Fibroblast of lung (primary cell): ENCODE results near the gene PPIE. TPM values are rescaled to one million over a fixed set of nuclear protein-coding genes. Genes with fewer than 3 reads are reported as not detected.

Experiments used
- DNase-seq, 2 donors: peaks; one replicate each; pipeline versions ENCODE4 v3.0.0 to v3.0.0-alpha.2; 2010; ENCODE audit warnings: low read depth in 2 of 2
- H2AFZ ChIP-seq: 2 replicates; pipeline ENCODE4 v1.5.1; 2012; ENCODE audit warnings: low read length, control low read depth, inconsistent platforms
- H3K27ac ChIP-seq: 2 replicates; pipeline ENCODE4 v1.5.1; 2011; ENCODE audit warnings: low read length, control low read depth; ENCODE audit not compliant: insufficient read depth
- H3K27me3 ChIP-seq: 2 replicates; pipeline ENCODE4 v1.5.1; 2011; ENCODE audit warnings: mild to moderate bottlenecking, low read length; ENCODE audit not compliant: control insufficient read depth, insufficient read depth
- H3K36me3 ChIP-seq: 2 replicates; pipeline ENCODE4 v1.5.1; 2011; ENCODE audit warnings: low read length; ENCODE audit not compliant: control insufficient read depth, insufficient read depth
- H3K4me1 ChIP-seq: 2 replicates; pipeline ENCODE4 v1.5.1; 2011; ENCODE audit warnings: low read length; ENCODE audit not compliant: control insufficient read depth, insufficient read depth; ENCODE audit errors: extremely low read depth
- H3K4me2 ChIP-seq: 2 replicates; pipeline ENCODE4 v1.5.1; 2011; ENCODE audit warnings: low read length, control low read depth; ENCODE audit not compliant: insufficient read depth; ENCODE audit errors: extremely low read depth
- H3K4me3 ChIP-seq, 4 experiments: fragments of 200-600 bp in 1 of 4; sonication (generic) in 1 of 4; replicated peaks in 1 of 4; 2 replicates each; pipeline ENCODE4 v1.5.1; 2011 to 2016; ENCODE audit warnings: low read length in 4 of 4, low read depth in 3 of 4, mild to moderate bottlenecking in 3 of 4, control low read depth in 2 of 4, inconsistent platforms in 1 of 4, mixed read lengths in 1 of 4; ENCODE audit not compliant: insufficient read depth in 1 of 4; ENCODE audit errors: control extremely low read depth in 1 of 4
- H3K79me2 ChIP-seq: 2 replicates; pipeline ENCODE4 v1.5.1; 2012; ENCODE audit warnings: mild to moderate bottlenecking, low read length, inconsistent platforms; ENCODE audit not compliant: control insufficient read depth, insufficient read depth
- H3K9ac ChIP-seq: 2 replicates; pipeline ENCODE4 v1.5.1; 2011; ENCODE audit warnings: mild to moderate bottlenecking, low read length, control low read depth; ENCODE audit not compliant: insufficient read depth
- H3K9me3 ChIP-seq: 2 replicates; pipeline ENCODE4 v1.5.1; 2012; ENCODE audit warnings: low read depth, low read length; ENCODE audit not compliant: control insufficient read depth, insufficient read depth
- H4K20me1 ChIP-seq: 2 replicates; pipeline ENCODE4 v1.5.1; 2011; ENCODE audit warnings: low read length; ENCODE audit not compliant: control insufficient read depth, insufficient read depth; ENCODE audit errors: extremely low read depth
- CTCF ChIP-seq, 2 donors: IDR thresholded peaks in 1 of 2; conservative IDR thresholded peaks in 1 of 2; 1 replicate in 1 of 2; 2 replicates in 1 of 2; pipeline ENCODE4 v1.5.1; 2011 to 2012; ENCODE audit warnings: low read length in 2 of 2, control low read depth in 1 of 2, inconsistent platforms in 1 of 2, low read depth in 1 of 2, mild to moderate bottlenecking in 1 of 2
- EZH2 ChIP-seq: IDR thresholded peaks from 2 replicates; pipeline ENCODE4 v1.5.1; 2012; ENCODE audit warnings: low read length, control low read depth, mild to moderate bottlenecking; ENCODE audit errors: missing control alignments
- polyA plus RNA-seq, 2 donors: library from polyadenylated mRNA; depleted of rRNA in 1 of 2; stranded (reverse) in 1 of 2; unstranded in 1 of 2; fragments of >200 nt; gene quantifications; 2 replicates each; pipeline ENCODE4 v1.2.1, GENCODE V29; 2011 to 2012; ENCODE audit warnings: missing spikeins in 1 of 2
- total RNA-seq: library from RNA; depleted of rRNA; stranded (reverse); fragments of >200 nt; gene quantifications from 2 replicates; pipeline ENCODE4 v1.2.1, GENCODE V29; 2014

PPIE gene
- total and polyA plus RNA-seq, 2 donors (not counting 1 experiment from before 2014, with no cell fraction given), result 38.8 to 58.8 TPM

- no peak for TF ChIP-seq CTCF (conservative IDR thresholded peaks at IDR 0.05 in 1 of 2, IDR thresholded peaks at IDR 0.05 in 1 of 2; ENCODE audit: low read depth in 1 of 2, low read length in 2 of 2)
- TF ChIP-seq EZH2, result no peak
- H3K9me3 ChIP-seq, result no peaks in the 10 kb centered on the region
- no peaks in the 10 kb centered on the region for H3K36me3 ChIP-seq
- H2AFZ ChIP-seq, result no peak overlapping the region
- no peak overlapping the region for H3K27ac ChIP-seq
- H3K4me2 ChIP-seq, result no peak overlapping the region
- no peaks in the 10 kb centered on the region for H4K20me1 ChIP-seq
- H3K9ac ChIP-seq, result no peak overlapping the region
- no peaks in the 10 kb centered on the region for H3K79me2 ChIP-seq
- H3K4me3 ChIP-seq, result no peak overlapping the region
- H3K4me1 ChIP-seq, result no peaks in the 10 kb centered on the region
- DNase-seq, result no peak
- H3K27me3 ChIP-seq, result peaks cover 20% of the 10 kb centered on the region
Observed at GRCh38 chr1:39721664-39722063, 17.0 kb upstream of the PPIE start.

- H3K36me3 ChIP-seq, result no peaks in the 10 kb centered on the region
- H3K4me2 ChIP-seq, result no peak overlapping the region
- no peaks in the 10 kb centered on the region for H3K4me1 ChIP-seq
- no peak overlapping the region for H2AFZ ChIP-seq
- H3K27me3 ChIP-seq, result peaks cover 17% of the 10 kb centered on the region
- no peaks in the 10 kb centered on the region for H3K9me3 ChIP-seq
- H3K27ac ChIP-seq, result no peak overlapping the region
- H3K9ac ChIP-seq, result no peak overlapping the region
- no peak for TF ChIP-seq EZH2
- TF ChIP-seq CTCF (conservative IDR thresholded peaks at IDR 0.05 in 1 of 2, IDR thresholded peaks at IDR 0.05 in 1 of 2; ENCODE audit: low read depth in 1 of 2, low read length in 2 of 2), result no peak
- H4K20me1 ChIP-seq, result no peaks in the 10 kb centered on the region
- H3K4me3 ChIP-seq, result no peak overlapping the region
- H3K79me2 ChIP-seq, result no peaks in the 10 kb centered on the region
- DNase-seq, result peak in 1 of 2 donors; percentile 9
Observed at GRCh38 chr1:39722495-39722894, 16.2 kb upstream of the PPIE start.

GRCh38 chr1:39726600-39726999, 12.1 kb upstream of the PPIE start:
- H4K20me1 ChIP-seq, result no peaks in the 10 kb centered on the region
- H3K4me1 ChIP-seq, result no peaks in the 10 kb centered on the region
- DNase-seq, result no peak
- no peak overlapping the region for H3K27ac ChIP-seq
- H3K4me3 ChIP-seq, result no peak overlapping the region
- no peak overlapping the region for H3K9ac ChIP-seq
- H3K36me3 ChIP-seq, result no peaks in the 10 kb centered on the region
- H3K79me2 ChIP-seq, result no peaks in the 10 kb centered on the region
- TF ChIP-seq CTCF (conservative IDR thresholded peaks at IDR 0.05 in 1 of 2, IDR thresholded peaks at IDR 0.05 in 1 of 2; ENCODE audit: low read depth in 1 of 2, low read length in 2 of 2) (no peak), EZH2 (no peak)
- peaks cover 29% of the 10 kb centered on the region for H3K27me3 ChIP-seq
- no peak overlapping the region for H2AFZ ChIP-seq
- H3K9me3 ChIP-seq, result no peaks in the 10 kb centered on the region
- no peak overlapping the region for H3K4me2 ChIP-seq
